Muscle of leg (tissue), 11 donors: ENCODE measurements around the gene ALDH1A2. TPM values are rescaled to one million over a fixed set of nuclear protein-coding genes. Genes with fewer than 3 reads are reported as not detected.
"Not testable (repeated sequence)": the region's sequence is repeated elsewhere in the genome, so short reads cannot be mapped to it uniquely, and the experiment has no call there.

ENCODE experiments used
- DNase-seq: peaks from one replicate; pipeline ENCODE4 v3.0.0; 2013
- H3K27ac ChIP-seq: one replicate; pipeline ENCODE4 v1.5.1; 2013; ENCODE audit warnings: mild to moderate bottlenecking, low read length, control low read depth
- H3K27me3 ChIP-seq: one replicate; pipeline ENCODE4 v1.6.1; 2013; ENCODE audit warnings: low read length; ENCODE audit not compliant: control insufficient read depth, insufficient read depth
- H3K36me3 ChIP-seq: one replicate; pipeline ENCODE4 v1.6.1; 2013; ENCODE audit warnings: low read length; ENCODE audit not compliant: control insufficient read depth, insufficient read depth
- H3K4me1 ChIP-seq: one replicate; pipeline ENCODE4 v1.6.1; 2013; ENCODE audit warnings: low read length; ENCODE audit not compliant: control insufficient read depth, insufficient read depth
- H3K4me3 ChIP-seq: one replicate; pipeline ENCODE4 v1.5.1; 2013; ENCODE audit warnings: low read length, control low read depth
- H3K9me3 ChIP-seq: replicated peaks from 2 replicates; pipeline ENCODE4 v1.6.1; 2013; ENCODE audit warnings: low read depth, low read length; ENCODE audit not compliant: control insufficient read depth
- WGBS: methylation state at CpG from one replicate; pipeline ENCODE4 v1.1.5; 2013; ENCODE audit warnings: missing lambda C conversion rate; ENCODE audit not compliant: insufficient coverage; 5-methylcytosine and 5-hydroxymethylcytosine counted together
- polyA plus RNA-seq, 8 donors: library from polyadenylated mRNA; unstranded; fragments of 120-200 nt; gene quantifications; one replicate each; pipeline versions ENCODE4 v1.2.1 to v1.2.3, GENCODE V29; 2013; ENCODE audit warnings: inconsistent platforms in 1 of 8, low replicate concordance in 1 of 8; ENCODE audit not compliant: insufficient read length in 8 of 8, insufficient read depth in 1 of 8
- total RNA-seq: library from RNA; stranded (reverse); fragments of 120-200 nt; gene quantifications from one replicate; pipeline ENCODE4 v1.2.4, GENCODE V29; 2013

The ALDH1A2 gene
- total and polyA plus RNA-seq, 9 donors, result 22.3 to 55.3 (median 35.9) TPM

GRCh38 chr15:58096529-58097084, 31.1 kb upstream of the ALDH1A2 start:
- WGBS, result no CpG with 5 or more reads among the region's 6 CpGs
- H3K4me3 ChIP-seq, result no peak overlapping the region
- H3K4me1 ChIP-seq, result no peaks in the 10 kb centered on the region
- DNase-seq, result no peak
- H3K9me3 ChIP-seq, result no peaks in the 10 kb centered on the region
- H3K27ac ChIP-seq, result no peak overlapping the region
- no peaks in the 10 kb centered on the region for H3K27me3 ChIP-seq
- H3K36me3 ChIP-seq, result no peaks in the 10 kb centered on the region

DNA sequence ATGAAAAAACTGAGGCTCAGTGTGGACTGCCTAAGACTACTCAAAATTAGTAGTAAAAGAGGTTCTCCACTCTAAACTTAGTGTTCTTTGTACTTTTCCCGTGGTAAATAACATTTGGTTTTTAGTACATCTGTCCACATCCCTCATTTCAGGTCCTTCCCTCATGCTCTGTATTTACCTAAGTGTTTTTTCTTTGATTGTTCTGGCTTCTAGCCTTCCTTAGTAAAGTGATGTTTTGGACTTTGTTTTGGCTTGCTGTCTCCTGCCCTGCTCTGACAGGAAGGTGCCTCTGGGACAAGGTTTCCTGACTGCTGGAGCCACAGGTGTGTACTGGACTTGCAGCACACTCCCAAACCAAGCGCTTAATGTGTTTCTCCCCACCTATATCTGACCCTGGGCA, 29.9 kb upstream of the ALDH1A2 start:
- no peak for DNase-seq
- H3K27me3 ChIP-seq, result no peaks in the 10 kb centered on the region
- no peaks in the 10 kb centered on the region for H3K4me1 ChIP-seq
- no peak overlapping the region for H3K27ac ChIP-seq
- no CpG with 5 or more reads among the region's 2 CpGs for WGBS
- H3K4me3 ChIP-seq, result no peak overlapping the region
- H3K9me3 ChIP-seq, result no peaks in the 10 kb centered on the region
- H3K36me3 ChIP-seq, result no peaks in the 10 kb centered on the region

DNA sequence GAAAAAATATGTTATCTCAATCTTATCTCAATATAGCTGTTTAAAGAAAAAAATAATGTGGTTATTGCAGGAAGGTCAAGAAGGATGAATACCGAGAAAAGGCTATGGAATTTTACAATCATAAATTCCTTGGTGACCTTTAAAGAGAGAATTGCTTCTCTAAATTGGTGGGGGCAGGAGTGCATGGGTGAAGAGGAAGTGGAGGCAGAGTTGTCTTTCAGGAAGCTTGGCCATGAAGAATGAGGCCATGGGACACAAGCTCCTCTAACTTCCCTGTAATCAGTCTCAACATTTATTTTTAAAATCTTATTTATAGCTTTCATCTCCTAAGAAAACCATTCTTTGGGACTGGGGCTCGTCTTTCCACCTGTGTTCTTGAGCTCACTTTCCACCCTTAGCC, 22.4 kb upstream of the ALDH1A2 start:
- Histone ChIP-seq H3K4me1 (no peaks in the 10 kb centered on the region), H3K27me3 (no peaks in the 10 kb centered on the region), H3K9me3 (no peaks in the 10 kb centered on the region), H3K36me3 (no peaks in the 10 kb centered on the region), H3K27ac (no peak overlapping the region), H3K4me3 (no peak overlapping the region)
- no CpG with 5 or more reads among the region's 2 CpGs for WGBS
- DNase-seq, result no peak

GRCh38 chr15:58086491-58086890, 21.0 kb upstream of the ALDH1A2 start:
- WGBS, result no CpG with 5 or more reads among the region's 2 CpGs
- H3K27me3 ChIP-seq, result no peaks in the 10 kb centered on the region
- H3K4me1 ChIP-seq, result no peaks in the 10 kb centered on the region
- no peaks in the 10 kb centered on the region for H3K36me3 ChIP-seq
- no peak overlapping the region for H3K27ac ChIP-seq
- H3K4me3 ChIP-seq, result no peak overlapping the region
- DNase-seq, result no peak
- H3K9me3 ChIP-seq, result no peaks in the 10 kb centered on the region

DNA sequence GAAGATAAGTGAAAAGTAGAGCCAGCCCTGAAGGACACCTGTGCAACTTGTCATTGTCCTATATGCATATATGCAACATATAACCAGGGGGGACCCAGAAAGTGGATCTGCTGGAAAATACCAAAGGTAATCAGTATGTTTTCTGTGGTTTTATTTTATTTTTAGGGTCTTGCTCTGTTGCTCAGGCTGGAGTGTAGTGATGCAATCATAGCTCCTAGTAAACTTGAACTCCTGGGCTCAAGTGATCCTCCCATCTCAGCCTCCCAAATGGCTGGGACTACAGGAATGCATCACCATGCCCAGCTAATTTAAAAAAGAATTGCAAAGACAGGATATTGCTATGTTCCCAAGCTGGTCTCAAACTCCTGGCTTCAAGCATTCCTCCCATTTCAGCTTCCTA, 18.0 kb upstream of the ALDH1A2 start:
- no peak overlapping the region for H3K27ac ChIP-seq
- no peak overlapping the region for H3K4me3 ChIP-seq
- H3K27me3 ChIP-seq, result peaks cover 3% of the 10 kb centered on the region
- no peaks in the 10 kb centered on the region for H3K9me3 ChIP-seq
- no peaks in the 10 kb centered on the region for H3K4me1 ChIP-seq
- no peak for DNase-seq
- H3K36me3 ChIP-seq, result no peaks in the 10 kb centered on the region

GRCh38 chr15:58081891-58082290, 16.4 kb upstream of the ALDH1A2 start:
- no peak for DNase-seq
- H3K27me3 ChIP-seq, result peaks cover 3% of the 10 kb centered on the region
- H3K4me3 ChIP-seq, result no peak overlapping the region
- H3K4me1 ChIP-seq, result no peaks in the 10 kb centered on the region
- H3K9me3 ChIP-seq, result no peaks in the 10 kb centered on the region
- WGBS, result 67% methylated on average over 1 of the region's 4 CpGs
- H3K36me3 ChIP-seq, result no peaks in the 10 kb centered on the region
- H3K27ac ChIP-seq, result no peak overlapping the region

GRCh38 chr15:58081456-58081855, 15.9 kb upstream of the ALDH1A2 start:
- H3K27ac ChIP-seq, result no peak overlapping the region
- no peaks in the 10 kb centered on the region for H3K4me1 ChIP-seq
- H3K4me3 ChIP-seq, result no peak overlapping the region
- no CpG with 5 or more reads among the region's 1 CpG for WGBS
- DNase-seq, result no peak
- no peaks in the 10 kb centered on the region for H3K9me3 ChIP-seq
- no peaks in the 10 kb centered on the region for H3K36me3 ChIP-seq
- H3K27me3 ChIP-seq, result peaks cover 3% of the 10 kb centered on the region

GRCh38 chr15:58080959-58081358, 15.4 kb upstream of the ALDH1A2 start:
- 100% methylated on average over 1 of the region's 5 CpGs for WGBS
- H3K4me1 ChIP-seq, H3K4me3 ChIP-seq, H3K27me3 ChIP-seq, DNase-seq, H3K27ac ChIP-seq, H3K9me3 ChIP-seq, H3K36me3 ChIP-seq: not testable (repeated sequence)

- WGBS, result 74% methylated on average over 4 of the region's 8 CpGs
Measured at GRCh38 chr15:58080398-58080797, 14.9 kb upstream of the ALDH1A2 start.

DNA sequence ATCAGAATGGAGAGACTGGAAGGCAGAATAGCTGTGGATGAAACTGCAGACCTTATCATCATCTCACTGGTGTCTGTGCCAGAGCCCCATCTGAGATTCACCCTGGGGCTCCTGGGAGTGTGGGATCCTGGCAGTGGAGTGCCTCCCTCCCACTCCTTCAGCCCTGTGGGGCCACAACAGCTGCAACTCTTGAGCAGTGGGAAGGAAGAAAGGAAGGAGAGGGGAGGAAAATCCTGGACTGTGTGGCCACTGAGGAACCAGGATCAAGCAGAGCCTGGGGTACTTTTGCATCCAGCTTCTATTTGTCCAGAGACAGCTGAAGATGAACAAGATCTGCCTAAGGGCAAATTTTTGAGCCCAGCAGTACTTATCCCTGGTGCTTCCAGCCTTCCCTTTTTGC, 13.1 kb upstream of the ALDH1A2 start:
- Histone ChIP-seq H3K27ac (no peak overlapping the region), H3K36me3 (no peaks in the 10 kb centered on the region), H3K4me1 (no peaks in the 10 kb centered on the region), H3K9me3 (no peaks in the 10 kb centered on the region), H3K4me3 (no peak overlapping the region), H3K27me3 (peaks cover 3% of the 10 kb centered on the region)
- no peak for DNase-seq

More at GRCh38 chr15:58080398-58080797, 14.9 kb upstream of the ALDH1A2 start:
- DNase-seq, result no peak
- no peak overlapping the region for H3K27ac ChIP-seq
- peaks cover 3% of the 10 kb centered on the region for H3K27me3 ChIP-seq
- no peak overlapping the region for H3K4me3 ChIP-seq
- no peaks in the 10 kb centered on the region for H3K4me1 ChIP-seq
- H3K36me3 ChIP-seq, result no peaks in the 10 kb centered on the region
- H3K9me3 ChIP-seq, result no peaks in the 10 kb centered on the region

- H3K27ac ChIP-seq, result no peak overlapping the region
- WGBS, result 0% methylated on average over 1 of the region's 1 CpG
- DNase-seq, result no peak
- H3K27me3 ChIP-seq, result peaks cover 3% of the 10 kb centered on the region
- no peaks in the 10 kb centered on the region for H3K36me3 ChIP-seq
- no peaks in the 10 kb centered on the region for H3K4me1 ChIP-seq
- H3K4me3 ChIP-seq, result no peak overlapping the region
- H3K9me3 ChIP-seq, result no peaks in the 10 kb centered on the region
Measured at GRCh38 chr15:58077427-58077826, 11.9 kb upstream of the ALDH1A2 start.
